Endothelial cell of umbilical vein (primary cell): ENCODE measurements around the gene PNPLA2. TPM values are rescaled to one million over a fixed set of nuclear protein-coding genes. Genes with fewer than 3 reads are reported as not detected.

Experiments used
- BruUV-seq: library from RNA; stranded (reverse); fragments of 400-500 nt; replicated peaks from 2 replicates; lab custom pipeline; 2021; lab: Mats Ljungman, UMichigan
- CTCF ChIA-PET: fragments of 300-600, 350-600 bp; sonication (Branson Sonifier 250); formaldehyde crosslinking; loops from one replicate; lab custom pipeline; 2021; ENCODE audit warnings: antibody characterized with exemption, inconsistent platforms; lab: Charles Lee
- POLR2A ChIA-PET: fragments of 300-600, 350-600 bp; sonication (Branson Sonifier 250); formaldehyde crosslinking; loops from one replicate; lab custom pipeline; 2021; ENCODE audit warnings: antibody characterized with exemption, inconsistent platforms; lab: Charles Lee
- DNase-seq: peaks from one replicate; pipeline ENCODE4 v3.0.0-alpha.2; 2011; ENCODE audit warnings: low read depth, low spot score
- FAIRE-seq: peaks from 2 replicates; lab custom pipeline; 2011; peaks lifted over from hg19 to GRCh38; lab: Jason Lieb, UNC
- H2AFZ ChIP-seq: 2 replicates; pipeline ENCODE4 v1.6.0; 2012; ENCODE audit warnings: low read depth, low read length, control low read depth, inconsistent platforms
- H3K27ac ChIP-seq: 2 replicates; pipeline ENCODE4 v1.5.1; 2011; ENCODE audit warnings: low read depth, mild to moderate bottlenecking, control low read depth, low read length, moderate library complexity; ENCODE audit not compliant: insufficient read depth
- H3K27me3 ChIP-seq, 2 experiments: 2 replicates each; pipeline versions ENCODE4 v1.6.0 to v1.6.1; 2011; ENCODE audit warnings: low read length in 2 of 2, mixed read lengths in 1 of 2; ENCODE audit not compliant: control insufficient read depth in 2 of 2, insufficient read depth in 2 of 2
- H3K36me3 ChIP-seq, 2 experiments: 2 replicates in 1 of 2; 3 replicates in 1 of 2; pipeline ENCODE4 v1.5.1; 2011; ENCODE audit warnings: low read length in 2 of 2, mild to moderate bottlenecking in 1 of 2, moderate library complexity in 1 of 2; ENCODE audit not compliant: control insufficient read depth in 2 of 2, insufficient read depth in 2 of 2; ENCODE audit errors: extremely low read depth in 1 of 2
- H3K4me1 ChIP-seq: 3 replicates; pipeline ENCODE4 v1.5.1; 2011; ENCODE audit warnings: mild to moderate bottlenecking, low read length; ENCODE audit not compliant: control insufficient read depth, insufficient read depth; ENCODE audit errors: extremely low read depth
- H3K4me2 ChIP-seq: 2 replicates; pipeline ENCODE4 v1.6.1; 2011; ENCODE audit warnings: low read length, control low read depth, mixed read lengths; ENCODE audit not compliant: insufficient read depth
- H3K4me3 ChIP-seq, 3 experiments: fragments of 200-600 bp in 1 of 3; sonication (generic), shearing (Covaris generic) in 1 of 3; replicated peaks in 1 of 3; 2 replicates each; pipeline ENCODE4 v1.5.1; 2011 to 2016; ENCODE audit warnings: control low read depth in 3 of 3, low read length in 3 of 3, mild to moderate bottlenecking in 2 of 3, inconsistent platforms in 1 of 3, low read depth in 1 of 3, moderate library complexity in 1 of 3; ENCODE audit not compliant: insufficient read depth in 1 of 3
- H3K79me2 ChIP-seq: 2 replicates; pipeline ENCODE4 v1.6.0; 2012; ENCODE audit warnings: low read length, inconsistent platforms; ENCODE audit not compliant: control insufficient read depth, insufficient read depth
- H3K9ac ChIP-seq: replicated peaks from 2 replicates; pipeline ENCODE3; 2011; ENCODE audit warnings: low read length, control low read depth; ENCODE audit not compliant: insufficient read depth; ENCODE audit errors: extremely low read depth
- H3K9me1 ChIP-seq: replicated peaks from 3 replicates; pipeline ENCODE4 v1.6.0; 2011; ENCODE audit warnings: mild to moderate bottlenecking, low read length; ENCODE audit not compliant: control insufficient read depth, insufficient read depth; ENCODE audit errors: extremely low read depth
- H3K9me3 ChIP-seq: replicated peaks from 2 replicates; pipeline ENCODE4 v1.5.1; 2012; ENCODE audit warnings: low read length, inconsistent platforms; ENCODE audit not compliant: control insufficient read depth, insufficient read depth
- H4K20me1 ChIP-seq: replicated peaks from 2 replicates; pipeline ENCODE3; 2011; ENCODE audit warnings: mild to moderate bottlenecking, low read length; ENCODE audit not compliant: control insufficient read depth, insufficient read depth; ENCODE audit errors: extremely low read depth
- EZH2 ChIP-seq: IDR thresholded peaks from 2 replicates; pipeline ENCODE4 v1.6.1; 2012; ENCODE audit warnings: borderline replicate concordance, low read depth, mild to moderate bottlenecking, moderate library complexity, low read length, inconsistent platforms; ENCODE audit not compliant: severe bottlenecking
- FOS ChIP-seq: IDR thresholded peaks from 2 replicates; pipeline ENCODE4 v1.6.1; 2011; ENCODE audit warnings: mild to moderate bottlenecking, low read length, moderate library complexity, borderline replicate concordance; ENCODE audit not compliant: insufficient read depth
- JUN ChIP-seq: IDR thresholded peaks from 2 replicates; pipeline ENCODE4 v1.6.1; 2011; ENCODE audit warnings: borderline replicate concordance, low read depth; ENCODE audit not compliant: insufficient read length, insufficient read depth
- MAX ChIP-seq: IDR thresholded peaks from 2 replicates; pipeline ENCODE4 v1.6.1; 2011; ENCODE audit not compliant: insufficient read depth, insufficient read length
- MYC ChIP-seq: IDR thresholded peaks from one replicate; pipeline ENCODE4 v1.6.1; 2011; ENCODE audit warnings: mild to moderate bottlenecking, low read depth, low read length
- POLR2A ChIP-seq: IDR thresholded peaks from 2 replicates; pipeline ENCODE4 v1.6.1; 2012; ENCODE audit warnings: low read depth, mild to moderate bottlenecking, control low read depth, low read length
- POLR2AphosphoS5 ChIP-seq: IDR thresholded peaks from 2 replicates; pipeline ENCODE4 v1.6.1; 2012; ENCODE audit warnings: low read depth, mild to moderate bottlenecking, control low read depth, low read length, moderate library complexity; ENCODE audit not compliant: insufficient read depth
- dilution Hi-C: fragments of 300-500 bp; cut with MboI; formaldehyde crosslinking; loops from one replicate; pipeline ENCODE4 v1.15.0; 2019; ENCODE audit warnings: low sequenced_read_pairs; ENCODE audit not compliant: extremely low pct_ligation_motif_present
- intact Hi-C: fragments of 100-400 bp; cut with micrococcal nuclease; formaldehyde crosslinking; loops from one replicate; pipeline ENCODE4 v1.10.0; 2022
- polyA plus RNA-seq, 4 experiments: library from polyadenylated mRNA; depleted of rRNA in 3 of 4; stranded (reverse) in 3 of 4; unstranded in 1 of 4; fragments of >200 nt; gene quantifications; 2 replicates each; pipeline versions ENCODE4 v1.2.1 to v1.2.3, GENCODE V29; 2011 to 2012; ENCODE audit warnings: missing spikeins in 1 of 4
- total RNA-seq: library from RNA; stranded (reverse); gene quantifications from 2 replicates; pipeline ENCODE4 v1.2.3, GENCODE V29; 2021
- TF ChIP-seq, protein P1 (sequence below), 2 donors: IDR thresholded peaks; 1 replicate in 1 of 2; 2 replicates in 1 of 2; pipeline ENCODE4 v1.5.1; 2011; ENCODE audit warnings: low read length in 2 of 2, mild to moderate bottlenecking in 2 of 2, moderate library complexity in 2 of 2, control low read depth in 1 of 2, inconsistent platforms in 1 of 2, low read depth in 1 of 2; ENCODE audit not compliant: insufficient read depth in 1 of 2; ENCODE audit errors: extremely low read depth in 1 of 2

Gene PNPLA2
- total and polyA plus RNA-seq, 2 donors (not counting 3 experiments of a cell fraction or from before 2014, with no cell fraction given) = 73.1 to 75.6 TPM

DNA sequence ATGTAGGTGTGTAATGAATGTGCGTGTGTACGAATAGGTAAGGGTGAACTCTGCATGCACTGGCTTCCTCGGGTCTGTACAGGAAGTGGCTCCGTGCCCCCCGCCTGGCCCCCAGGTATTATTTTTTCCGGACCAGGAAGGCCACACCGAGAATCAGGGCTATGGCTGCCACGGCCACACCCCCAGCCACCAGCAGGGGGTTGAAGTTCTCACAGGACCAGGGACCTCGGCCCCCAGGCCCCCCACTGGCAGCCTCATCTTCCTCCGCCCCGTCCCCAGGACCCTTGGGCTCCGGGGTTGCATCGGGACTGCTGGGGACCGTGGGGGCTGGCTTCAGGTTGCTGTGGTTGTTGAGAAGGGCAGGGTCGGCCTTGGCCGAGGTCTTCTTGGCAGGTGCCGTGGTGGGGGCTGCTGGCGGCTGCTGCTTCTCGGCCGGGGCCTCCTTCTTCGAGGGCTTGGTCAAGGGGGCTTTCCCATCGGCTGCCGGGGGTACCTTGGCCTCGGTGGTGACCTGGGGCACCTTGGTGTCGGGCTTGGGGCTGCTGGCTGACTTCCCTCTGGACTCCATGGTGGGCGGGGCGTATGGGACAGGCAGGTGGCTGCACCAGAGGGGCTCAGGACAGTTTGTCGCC lies 30.6 kb upstream of the PNPLA2 start:
- Histone ChIP-seq H3K4me2 (no peak overlapping the region), H3K9me1 (no peaks in the 10 kb centered on the region), H3K9ac (no peak overlapping the region), H3K36me3 (no peaks in the 10 kb centered on the region), H3K27me3 (no peaks in the 10 kb centered on the region), H3K27ac (no peak overlapping the region), H4K20me1 (no peaks in the 10 kb centered on the region), H2AFZ (no peak overlapping the region), H3K4me3 (no peak overlapping the region), H3K79me2 (no peaks in the 10 kb centered on the region), H3K4me1 (no peaks in the 10 kb centered on the region), H3K9me3 (no peaks in the 10 kb centered on the region)
- FAIRE-seq = no peak
- ChIA-PET POLR2A (no interaction called here), CTCF (no interaction called here)
- no peak for DNase-seq
- intact Hi-C loops = no loop called here
- TF ChIP-seq EZH2 (no peak), FOS (no peak), POLR2A (no peak), JUN (no peak), POLR2AphosphoS5 (no peak), MYC (no peak), MAX (no peak)
- TF ChIP-seq, protein P1, sequence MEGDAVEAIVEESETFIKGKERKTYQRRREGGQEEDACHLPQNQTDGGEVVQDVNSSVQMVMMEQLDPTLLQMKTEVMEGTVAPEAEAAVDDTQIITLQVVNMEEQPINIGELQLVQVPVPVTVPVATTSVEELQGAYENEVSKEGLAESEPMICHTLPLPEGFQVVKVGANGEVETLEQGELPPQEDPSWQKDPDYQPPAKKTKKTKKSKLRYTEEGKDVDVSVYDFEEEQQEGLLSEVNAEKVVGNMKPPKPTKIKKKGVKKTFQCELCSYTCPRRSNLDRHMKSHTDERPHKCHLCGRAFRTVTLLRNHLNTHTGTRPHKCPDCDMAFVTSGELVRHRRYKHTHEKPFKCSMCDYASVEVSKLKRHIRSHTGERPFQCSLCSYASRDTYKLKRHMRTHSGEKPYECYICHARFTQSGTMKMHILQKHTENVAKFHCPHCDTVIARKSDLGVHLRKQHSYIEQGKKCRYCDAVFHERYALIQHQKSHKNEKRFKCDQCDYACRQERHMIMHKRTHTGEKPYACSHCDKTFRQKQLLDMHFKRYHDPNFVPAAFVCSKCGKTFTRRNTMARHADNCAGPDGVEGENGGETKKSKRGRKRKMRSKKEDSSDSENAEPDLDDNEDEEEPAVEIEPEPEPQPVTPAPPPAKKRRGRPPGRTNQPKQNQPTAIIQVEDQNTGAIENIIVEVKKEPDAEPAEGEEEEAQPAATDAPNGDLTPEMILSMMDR (IDR thresholded peaks at IDR 0.05; ENCODE audit: extremely low read depth in 1 of 2, insufficient read depth in 1 of 2, low read depth in 1 of 2, low read length in 2 of 2) = peak in 1 of 2 donors; percentile 23
- dilution Hi-C loops = no loop called here
- no TSS peak for BruUV-seq
